Activated CD8-positive, alpha-beta T cell treated with anti-CD3 and anti-CD28 coated beads for 36 hours (primary cell): Measurements from ENCODE around the gene PPM1K. TPM values are rescaled to one million over a fixed set of nuclear protein-coding genes. Genes with fewer than 3 reads are reported as not detected.

Source experiments
- ATAC-seq: fragments of 200-7000 bp; cut with Tn5 transposase; one replicate; pipeline ENCODE4 v1.10.0; 2021; ENCODE audit warnings: mild to moderate bottlenecking, moderate library complexity
- CTCF ChIA-PET: fragments of 350-600 bp; sonication (Branson Sonifier 250); formaldehyde crosslinking; loops from one replicate; lab custom pipeline; 2021; ENCODE audit warnings: antibody characterized with exemption; lab: Charles Lee
- POLR2A ChIA-PET: fragments of 350-600 bp; sonication (Branson Sonifier 250); formaldehyde crosslinking; loops from one replicate; lab custom pipeline; 2021; ENCODE audit warnings: antibody characterized with exemption; lab: Charles Lee
- DNase-seq: peaks from one replicate; pipeline ENCODE4 v3.0.0-alpha.2; 2020
- H3K27ac Mint-ChIP-seq: one replicate; pipeline ENCODE4 v1.8.0; 2021; ENCODE audit warnings: mild to moderate bottlenecking, mixed read lengths
- H3K27me3 Mint-ChIP-seq: one replicate; pipeline ENCODE4 v1.8.0; 2021; ENCODE audit warnings: mixed read lengths
- H3K36me3 Mint-ChIP-seq: one replicate; pipeline ENCODE4 v1.8.0; 2021; ENCODE audit warnings: low read depth, mixed read lengths
- H3K4me1 Mint-ChIP-seq: one replicate; pipeline ENCODE4 v1.8.0; 2021; ENCODE audit warnings: low read depth, mixed read lengths
- H3K4me3 Mint-ChIP-seq: one replicate; pipeline ENCODE4 v1.8.0; 2021; ENCODE audit warnings: mild to moderate bottlenecking, moderate library complexity, mixed read lengths
- H3K9me3 Mint-ChIP-seq: one replicate; pipeline ENCODE4 v1.8.0; 2021; ENCODE audit warnings: mixed read lengths
- CTCF ChIP-seq: fragments of 200-600 bp; IDR thresholded peaks from one replicate; pipeline ENCODE4 v1.8.0; 2022; ENCODE audit warnings: antibody characterized with exemption, mild to moderate bottlenecking
- intact Hi-C: fragments of 100-400 bp; cut with micrococcal nuclease; formaldehyde crosslinking; loops from one replicate; pipeline ENCODE4 v1.10.0; 2022
- total RNA-seq, 2 experiments: library from RNA; stranded (reverse); gene quantifications; one replicate each; pipeline ENCODE4 v1.2.3, GENCODE V29; 2021

The PPM1K gene
- total RNA-seq, 2 experiments from 2014 or later: 46.1 to 57.5 TPM

GRCh38 chr4:88225232-88226105 is 58.9 kb downstream of the PPM1K start:
- intact Hi-C loops: no loop called here
- no peak for DNase-seq
- Mint-ChIP-seq H3K9me3 (peaks cover 3% of the 10 kb centered on the region), H3K4me1 (peaks cover 11% of the 10 kb centered on the region), H3K36me3 (peaks cover 2% of the 10 kb centered on the region), H3K27ac (peak overlapping the region; percentile 55), H3K27me3 (no peaks in the 10 kb centered on the region), H3K4me3 (no peak overlapping the region)
- peak; percentile 80 for ATAC-seq
- ChIA-PET CTCF (interaction anchor here (0.7 to 13.6 kb wide), 3 partner anchors 13 to 448 kb away, joined by 3 to 168 read pairs (median 3); no protein-coding TSS in a partner anchor), POLR2A (no interaction called here)
- no peak for TF ChIP-seq CTCF

GRCh38 chr4:88223516-88223915 is 60.8 kb downstream of the PPM1K start:
- no peak for DNase-seq
- no peaks in the 10 kb centered on the region for H3K9me3 Mint-ChIP-seq
- CTCF ChIA-PET: interaction anchor here (1.4 to 13.6 kb wide), 2 partner anchors 12 to 291 kb away, joined by 5 to 168 read pairs; no protein-coding TSS in a partner anchor
- intact Hi-C loops: no loop called here
- POLR2A ChIA-PET: no interaction called here
- H3K36me3 Mint-ChIP-seq: no peaks in the 10 kb centered on the region
- ATAC-seq: no peak
- peaks cover 13% of the 10 kb centered on the region for H3K4me1 Mint-ChIP-seq
- no peak overlapping the region for H3K27ac Mint-ChIP-seq
- H3K27me3 Mint-ChIP-seq: peaks cover 3% of the 10 kb centered on the region
- no peak overlapping the region for H3K4me3 Mint-ChIP-seq
- TF ChIP-seq CTCF: no peak

GRCh38 chr4:88219099-88219498 is 65.3 kb downstream of the PPM1K start:
- Mint-ChIP-seq H3K36me3 (no peaks in the 10 kb centered on the region), H3K9me3 (no peaks in the 10 kb centered on the region), H3K4me3 (no peak overlapping the region), H3K27me3 (peaks cover 3% of the 10 kb centered on the region), H3K4me1 (peaks cover 2% of the 10 kb centered on the region), H3K27ac (no peak overlapping the region)
- POLR2A ChIA-PET: no interaction called here
- CTCF ChIA-PET: interaction anchor here (0.6 to 13.6 kb wide), 34 partner anchors 9 to 804 kb away, joined by 3 to 168 read pairs (median 4); no protein-coding TSS in a partner anchor
- peak; percentile 64 for TF ChIP-seq CTCF
- DNase-seq (no peak), ATAC-seq (peak; percentile 77)
- intact Hi-C loops: loop anchor here (10.0 kb wide), 1 partner anchor 146 kb away; no protein-coding TSS in a partner anchor

GRCh38 chr4:88217169-88217568 is 67.2 kb downstream of the PPM1K start:
- ATAC-seq (no peak), DNase-seq (no peak)
- ChIA-PET POLR2A (no interaction called here), CTCF (interaction anchor here (13.6 kb wide), 1 partner anchor 297 kb away, joined by 168 read pairs; no protein-coding TSS in a partner anchor)
- no peak overlapping the region for H3K4me3 Mint-ChIP-seq
- peaks cover 3% of the 10 kb centered on the region for H3K27me3 Mint-ChIP-seq
- peaks cover 2% of the 10 kb centered on the region for H3K4me1 Mint-ChIP-seq
- H3K36me3 Mint-ChIP-seq: no peaks in the 10 kb centered on the region
- no peak overlapping the region for H3K27ac Mint-ChIP-seq
- no peak for TF ChIP-seq CTCF
- intact Hi-C loops: loop anchor here (10.0 kb wide), 1 partner anchor 148 kb away; no protein-coding TSS in a partner anchor
- H3K9me3 Mint-ChIP-seq: no peaks in the 10 kb centered on the region

GRCh38 chr4:88216395-88216794 is 68.0 kb downstream of the PPM1K start:
- intact Hi-C loops: loop anchor here (10.0 kb wide), 1 partner anchor 148 kb away; no protein-coding TSS in a partner anchor
- ATAC-seq: no peak
- CTCF ChIA-PET: interaction anchor here (2.1 to 13.6 kb wide), 2 partner anchors 184 to 298 kb away, joined by 11 to 168 read pairs; no protein-coding TSS in a partner anchor
- H3K9me3 Mint-ChIP-seq: no peaks in the 10 kb centered on the region
- peaks cover 2% of the 10 kb centered on the region for H3K4me1 Mint-ChIP-seq
- H3K27me3 Mint-ChIP-seq: peaks cover 3% of the 10 kb centered on the region
- no peak overlapping the region for H3K4me3 Mint-ChIP-seq
- no peaks in the 10 kb centered on the region for H3K36me3 Mint-ChIP-seq
- no peak overlapping the region for H3K27ac Mint-ChIP-seq
- POLR2A ChIA-PET: no interaction called here
- TF ChIP-seq CTCF: no peak
- no peak for DNase-seq
